Stromal cell of bone marrow (primary cell): ENCODE data around the gene FHIP1B.
A peak's percentile ranks its signal among the peaks of the same experiment; 100 is the strongest.
"Not testable (repeated sequence)": the region's sequence is repeated elsewhere in the genome, so short reads cannot be mapped to it uniquely, and the experiment has no call there.

Experiments
- DNase-seq: peaks from one replicate; pipeline ENCODE4 v3.0.0-alpha.2; 2012; ENCODE audit warnings: low read depth

FHIP1B gene

GRCh38 chr11:6234387-6235107 lies at the start of gene FHIP1B:
Gene FHIP1B, minus strand, starts transcription at chr11:6234636. Its CDS starts 10,120 bp downstream, at chr11:6224516.
- DNase-seq = peak; percentile 99

- DNase-seq = no peak
Observed at GRCh38 chr11:6283453-6284023, 49.1 kb upstream of the FHIP1B start.

- DNase-seq = not testable (repeated sequence)
Observed at GRCh38 chr11:6280809-6281208, 46.4 kb upstream of the FHIP1B start.

- DNase-seq = no peak
Observed at GRCh38 chr11:6273188-6273587, 38.8 kb upstream of the FHIP1B start.

- no peak for DNase-seq
Observed at GRCh38 chr11:6271598-6271997, 37.2 kb upstream of the FHIP1B start.

- DNase-seq = no peak
Observed at GRCh38 chr11:6270584-6271246, 36.3 kb upstream of the FHIP1B start.

GRCh38 chr11:6269994-6270393 lies 35.6 kb upstream of the FHIP1B start:
- no peak for DNase-seq

GRCh38 chr11:6268820-6269219 lies 34.4 kb upstream of the FHIP1B start:
- peak; percentile 32 for DNase-seq

- DNase-seq = no peak
Observed at GRCh38 chr11:6263662-6264061, 29.2 kb upstream of the FHIP1B start.

- DNase-seq = no peak
Observed at GRCh38 chr11:6260207-6260726, 25.8 kb upstream of the FHIP1B start.

GRCh38 chr11:6258571-6259081 lies 24.2 kb upstream of the FHIP1B start:
- DNase-seq = no peak

GRCh38 chr11:6258141-6258540 lies 23.7 kb upstream of the FHIP1B start:
- DNase-seq = no peak

GRCh38 chr11:6253197-6253596 lies 18.8 kb upstream of the FHIP1B start:
- DNase-seq = no peak

GRCh38 chr11:6251990-6252473 lies 17.6 kb upstream of the FHIP1B start:
- DNase-seq = no peak

GRCh38 chr11:6251120-6251733 lies 16.8 kb upstream of the FHIP1B start:
- peak; percentile 47 for DNase-seq

GRCh38 chr11:6249770-6250555 lies 15.5 kb upstream of the FHIP1B start:
- peak; percentile 77 for DNase-seq

GRCh38 chr11:6248897-6249296 lies 14.5 kb upstream of the FHIP1B start:
- DNase-seq = not testable (repeated sequence)

GRCh38 chr11:6248248-6248647 lies 13.8 kb upstream of the FHIP1B start:
- DNase-seq = peak; percentile 38

GRCh38 chr11:6245536-6245935 lies 11.1 kb upstream of the FHIP1B start:
- DNase-seq = no peak

- no peak for DNase-seq
Observed at GRCh38 chr11:6241316-6241715, 6.9 kb upstream of the FHIP1B start.

GRCh38 chr11:6240781-6241180 lies 6.3 kb upstream of the FHIP1B start:
- no peak for DNase-seq
